ENCODE results near the gene OBSCN.
A peak's percentile ranks its signal among the peaks of the same experiment; 100 is the strongest.

Gene OBSCN

DNA sequence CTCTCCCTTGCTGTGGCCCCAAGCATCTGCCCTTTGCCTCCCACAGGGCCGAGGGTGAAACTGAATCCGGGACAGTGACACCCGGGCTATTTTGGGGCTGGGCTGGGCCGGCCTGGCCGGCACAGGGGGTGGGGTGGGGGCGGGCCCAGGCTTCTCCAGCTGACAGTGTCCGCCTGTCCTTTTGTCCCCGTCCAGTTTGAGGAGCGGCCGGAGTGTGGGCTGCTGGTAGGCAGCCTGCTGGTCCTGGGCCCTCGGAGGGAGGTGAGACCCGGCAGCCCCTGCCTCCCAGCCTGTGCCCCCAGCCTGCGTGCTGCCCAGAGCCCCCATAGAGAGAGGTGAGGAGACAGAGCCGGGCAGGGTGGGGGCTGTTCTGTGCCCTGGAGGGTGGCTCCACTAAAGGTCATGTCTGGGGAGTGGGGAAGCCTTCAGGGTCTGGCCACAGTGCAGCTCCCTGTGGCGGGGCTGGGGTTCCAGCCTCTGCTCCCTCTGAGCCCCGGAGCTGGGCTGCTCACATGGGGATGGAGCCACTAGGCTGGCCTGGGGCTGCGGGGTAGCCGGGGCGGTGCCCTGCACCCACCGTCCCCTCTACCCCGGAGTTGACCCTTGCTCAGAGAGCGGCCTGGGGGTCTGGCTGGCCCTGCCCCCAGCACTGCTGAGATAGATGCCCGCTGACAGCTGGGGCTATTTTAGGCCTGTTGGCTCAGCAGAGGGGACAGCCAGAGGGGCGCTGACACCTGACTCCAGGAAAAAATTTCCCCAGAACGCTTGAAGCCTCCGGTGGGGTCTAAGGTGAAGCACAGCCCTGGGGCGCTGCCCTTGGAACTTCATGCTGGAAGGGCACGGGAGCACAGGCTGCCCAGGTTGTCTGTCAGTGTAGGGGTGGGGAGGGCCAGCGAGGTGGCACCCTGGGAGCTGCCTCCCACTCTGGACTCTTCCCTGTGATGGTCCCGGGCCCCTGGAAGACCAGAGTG, at the start of gene OBSCN:
Gene OBSCN (plus strand): TSS at position 194 of the 971 bp plus-strand sequence. CDS start 3,740 bp downstream, outside the sequence.
- FAIRE-seq: no peak
- DNase-seq (ENCODE audit: insufficient read length, low spot score): no peak

GRCh38 chr1:228158151-228159007, 49.5 kb upstream of the OBSCN start:
- FAIRE-seq: no peak
- DNase-seq (ENCODE audit: insufficient read length, low spot score): no peak

GRCh38 chr1:228159008-228159665, 48.7 kb upstream of the OBSCN start:
- FAIRE-seq (no peak), DNase-seq (ENCODE audit: insufficient read length, low spot score) (no peak)

DNA sequence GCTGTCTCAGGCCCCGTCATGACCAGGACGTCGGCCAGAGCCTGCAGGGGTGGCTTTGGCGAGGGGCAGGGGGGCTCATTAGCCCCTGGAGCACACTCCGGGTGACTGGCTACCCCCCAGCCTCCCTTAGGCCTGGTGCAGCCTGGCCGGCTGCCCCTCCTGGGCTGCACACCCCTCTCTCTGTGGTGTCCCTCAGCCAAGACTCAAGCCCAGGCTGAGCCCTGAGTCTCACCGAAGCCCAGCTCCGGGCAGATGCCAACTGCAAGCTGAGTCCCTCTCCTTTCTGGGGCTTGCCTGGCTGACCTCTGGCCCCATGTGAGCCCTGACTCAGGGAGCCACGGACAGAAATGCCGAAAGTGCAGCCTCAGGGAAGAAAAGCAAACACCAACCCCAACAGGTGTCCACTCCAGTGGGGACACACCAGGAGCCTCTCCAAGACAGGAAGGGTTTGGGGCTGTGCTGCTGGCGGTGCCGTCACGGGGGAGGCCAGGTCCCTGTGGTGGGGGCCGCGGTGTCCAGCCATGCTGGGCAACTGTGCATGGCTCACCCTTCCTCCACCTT, 47.6 kb upstream of the OBSCN start:
- FAIRE-seq: no peak
- no peak for DNase-seq (ENCODE audit: insufficient read length, low spot score)

DNA sequence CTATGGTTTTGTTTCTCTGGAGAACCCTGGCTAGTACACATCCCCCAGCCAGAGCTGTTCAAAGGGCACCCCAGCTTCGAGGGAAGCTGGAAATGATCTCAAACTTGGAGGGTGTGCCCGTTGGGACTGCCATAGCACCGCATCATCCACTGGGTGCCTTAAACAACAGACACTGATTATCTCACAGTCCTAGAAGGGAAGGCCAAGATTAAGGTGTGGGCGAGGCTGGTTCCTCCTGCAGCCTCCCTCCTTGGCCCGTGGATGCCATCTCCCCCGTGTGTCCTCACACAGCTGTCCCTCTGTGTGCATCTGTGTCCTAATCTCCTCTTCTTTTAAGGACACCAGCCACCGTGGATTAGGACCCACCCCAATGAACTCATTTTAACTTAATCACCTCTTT, 46.5 kb upstream of the OBSCN start:
- no peak for FAIRE-seq

GRCh38 chr1:228161866-228162265, 46.0 kb upstream of the OBSCN start:
- DNase-seq (ENCODE audit: insufficient read length, low spot score): no peak
- no peak for FAIRE-seq

More for the DNA sequence above, 46.5 kb upstream of the OBSCN start:
- DNase-seq (ENCODE audit: insufficient read length, low spot score): no peak

- FAIRE-seq: no peak
- DNase-seq (ENCODE audit: insufficient read length, low spot score): no peak
These were observed 45.4 kb upstream of the OBSCN start for GRCh38 chr1:228162286-228163006.

DNA sequence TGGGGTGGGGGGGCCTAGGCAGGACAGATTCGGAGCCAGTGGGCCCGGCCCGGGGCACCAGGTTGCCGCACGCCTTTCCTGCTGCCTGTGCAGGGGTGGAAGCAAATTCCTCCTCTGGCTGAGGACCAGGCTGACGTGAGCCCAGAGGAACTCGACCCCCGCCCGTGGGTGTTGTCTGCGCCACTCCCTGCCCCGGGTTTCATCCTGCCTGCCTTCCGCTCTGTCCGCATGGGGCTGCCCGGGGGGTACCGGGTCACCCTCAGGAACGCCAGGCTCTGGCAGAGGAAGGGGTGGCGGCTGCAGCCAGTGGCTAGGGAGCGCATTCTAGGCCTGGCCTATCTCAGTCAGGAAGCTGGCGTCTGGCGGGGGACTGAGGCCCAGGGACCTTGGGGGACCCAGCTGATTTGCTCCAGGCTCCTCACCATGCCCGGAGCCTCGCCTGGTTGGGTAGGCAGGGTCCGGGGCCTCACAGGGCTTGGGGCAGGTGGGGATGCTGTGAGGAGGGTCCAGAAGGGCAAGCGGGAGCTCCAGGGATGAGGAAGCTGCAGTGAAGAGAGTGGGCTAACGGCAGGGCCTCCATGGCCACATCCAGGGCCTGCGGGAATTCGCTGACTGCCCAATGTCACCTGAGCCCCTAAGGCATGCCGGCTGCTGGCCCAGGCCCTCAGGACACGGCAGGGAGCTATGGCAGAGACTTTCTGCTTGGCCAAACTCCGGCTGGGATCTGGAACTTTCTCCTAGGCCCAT, 44.7 kb upstream of the OBSCN start:
- FAIRE-seq: no peak
- no peak for DNase-seq (ENCODE audit: insufficient read length, low spot score)

- FAIRE-seq: no peak
- DNase-seq (ENCODE audit: insufficient read length, low spot score): no peak
These were observed 43.9 kb upstream of the OBSCN start for GRCh38 chr1:228163776-228164519.

DNA sequence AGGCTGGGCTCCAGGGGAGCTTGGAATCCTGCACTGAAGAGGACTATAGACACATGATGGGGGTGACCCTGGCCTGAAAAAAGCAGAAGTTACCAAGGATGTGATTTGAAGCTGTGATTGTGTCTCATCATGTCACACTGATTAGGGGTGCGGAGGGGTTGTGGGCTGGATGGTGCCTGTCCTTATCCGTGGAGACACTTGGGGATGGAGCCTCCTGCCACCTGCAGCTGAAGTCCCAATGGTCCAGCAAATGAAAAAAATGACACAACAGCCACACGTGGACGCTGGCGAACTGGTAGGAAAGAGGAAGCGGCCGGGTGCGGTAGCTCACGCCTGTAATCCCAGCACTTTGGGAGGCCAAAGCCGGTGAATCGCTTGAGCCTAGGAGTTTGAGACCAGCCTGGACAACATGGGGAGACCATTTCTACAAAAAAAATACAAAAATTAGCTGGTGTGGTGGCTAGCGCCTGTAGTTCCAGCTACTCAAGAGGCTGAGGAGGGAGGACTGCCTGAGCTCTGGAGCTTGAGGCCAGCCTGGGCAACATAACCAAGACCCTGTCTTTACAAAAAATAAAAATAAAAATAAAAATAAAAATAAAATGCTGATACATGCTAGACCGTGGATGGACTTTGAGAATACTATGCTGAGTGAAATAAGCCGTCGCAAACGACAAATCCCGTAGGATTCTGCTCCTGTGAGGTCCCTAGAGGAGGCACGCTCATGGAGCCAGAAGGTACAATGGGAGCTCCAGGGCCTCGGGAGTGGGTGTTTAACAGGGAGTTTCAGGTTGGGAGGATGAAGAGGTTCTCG, 43.1 kb upstream of the OBSCN start:
- FAIRE-seq (no peak), DNase-seq (ENCODE audit: insufficient read length, low spot score) (no peak)

DNA sequence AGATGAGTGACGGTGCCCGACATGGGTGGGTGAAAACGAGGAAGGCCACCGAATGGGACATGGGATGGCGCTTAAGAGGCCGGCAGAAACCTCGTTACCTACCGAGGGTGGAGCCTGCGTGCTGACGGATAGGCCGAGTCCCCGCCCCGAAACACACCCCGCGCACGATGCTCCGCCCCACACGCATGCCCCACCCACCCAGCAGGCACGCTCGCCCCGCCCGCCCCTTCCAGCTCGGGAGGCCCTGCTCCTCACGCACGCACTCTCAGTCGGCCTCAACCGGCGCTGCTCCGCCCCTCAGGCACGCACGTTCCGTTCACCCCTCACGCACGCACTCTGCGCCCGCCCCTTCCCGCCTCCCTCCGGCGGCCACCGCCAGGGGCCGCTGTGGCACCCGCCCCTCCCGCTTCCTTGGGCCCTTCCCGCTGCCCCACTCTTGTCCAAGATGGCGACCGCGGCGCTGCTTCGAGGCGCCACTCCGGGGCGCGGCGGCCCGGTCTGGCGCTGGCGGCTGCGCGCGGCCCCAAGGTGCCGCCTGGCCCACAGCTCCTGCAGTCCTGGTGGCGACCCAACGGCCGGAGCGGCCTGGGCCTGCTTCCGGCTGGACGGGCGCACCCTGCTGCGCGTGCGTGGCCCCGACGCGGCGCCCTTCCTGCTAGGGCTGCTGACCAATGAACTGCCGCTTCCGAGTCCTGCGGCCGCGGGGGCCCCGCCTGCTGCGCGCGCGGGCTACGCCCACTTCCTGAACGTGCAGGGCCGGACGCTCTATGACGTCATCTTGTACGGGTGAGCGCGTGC, 42.3 kb upstream of the OBSCN start, which contains the start of gene IBA57:
Gene IBA57 (plus strand): TSS at position 433 of the 798 bp plus-strand sequence. CDS start 13 bp downstream, at position 446.
- FAIRE-seq: peak; percentile 93
- DNase-seq (ENCODE audit: insufficient read length, low spot score): peak; percentile 97

DNA sequence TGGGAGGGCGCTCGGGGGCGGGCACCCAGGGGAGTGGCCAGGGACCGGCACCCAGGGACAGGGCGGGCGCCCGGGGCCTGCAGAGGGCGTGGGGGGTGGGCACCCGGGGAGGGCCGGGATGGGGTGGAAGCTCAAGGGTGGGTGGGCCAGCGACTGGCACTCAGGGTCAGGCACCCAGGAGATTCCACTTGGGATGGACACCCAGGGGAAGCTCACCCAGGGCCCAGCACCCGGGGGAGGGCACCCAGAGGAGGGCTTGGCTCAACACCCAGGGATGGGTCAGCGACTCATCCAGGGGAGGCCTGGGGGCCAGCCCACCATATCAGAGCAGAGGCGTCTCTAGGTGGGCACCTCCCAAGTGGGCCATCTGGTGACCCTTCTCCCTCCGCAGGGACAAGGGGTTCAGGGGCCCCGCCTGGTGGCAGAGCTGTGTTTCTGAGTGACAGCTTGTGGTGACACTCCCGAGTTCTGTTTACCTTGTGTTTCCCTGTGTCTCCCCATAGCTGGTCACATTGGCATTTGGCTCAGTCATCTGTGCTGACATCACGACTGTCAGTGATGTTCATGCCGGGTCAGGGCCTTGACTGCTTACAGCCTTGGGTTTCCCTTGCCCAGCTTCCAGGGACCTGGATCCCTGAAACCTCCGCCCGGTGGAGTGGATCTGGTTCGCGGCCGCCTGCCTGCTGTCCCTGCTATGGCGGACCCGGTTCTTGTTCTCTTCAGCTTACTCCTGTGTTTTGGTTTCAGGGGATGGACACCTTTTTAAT, 41.5 kb upstream of the OBSCN start:
- FAIRE-seq: peak; percentile 75

DNA sequence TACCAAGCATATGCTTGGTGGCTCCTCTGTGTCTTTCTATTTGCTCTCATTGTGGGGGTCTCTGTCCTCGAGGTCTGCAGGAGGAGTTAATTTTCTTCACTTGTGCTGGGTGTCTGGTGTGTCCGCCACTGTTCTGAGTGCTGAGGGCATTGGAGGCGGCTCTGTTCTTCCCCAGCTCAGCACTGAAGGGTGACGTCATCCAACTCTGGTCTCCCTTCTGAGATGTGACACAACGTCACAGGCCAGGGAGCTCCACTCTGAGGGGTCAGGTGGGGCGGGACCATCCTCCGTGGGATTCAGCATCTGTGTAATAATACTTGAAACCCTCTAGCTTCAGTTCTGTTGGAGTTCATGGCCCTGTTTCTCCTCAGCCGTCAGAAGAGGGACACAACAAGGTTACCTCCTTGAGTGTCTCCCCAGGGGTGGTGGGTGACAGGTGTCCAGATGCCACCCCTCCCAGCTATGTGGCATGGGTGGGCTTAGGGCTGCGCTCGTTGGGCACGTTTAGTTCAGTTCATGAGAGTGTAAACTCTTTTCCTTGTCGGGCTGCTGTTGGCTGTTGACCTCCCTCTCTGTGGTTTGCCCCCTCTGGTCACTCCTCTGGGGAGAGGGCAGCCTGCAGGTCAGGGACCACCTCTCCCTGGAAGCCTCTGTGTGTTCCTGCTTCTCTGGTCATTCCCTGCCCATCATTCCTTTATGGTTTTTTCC, 39.1 kb upstream of the OBSCN start:
- no peak for DNase-seq (ENCODE audit: insufficient read length, low spot score)
- FAIRE-seq: no peak

More for the DNA sequence above, 41.5 kb upstream of the OBSCN start:
- peak; percentile 40 for DNase-seq (ENCODE audit: insufficient read length, low spot score)

DNA sequence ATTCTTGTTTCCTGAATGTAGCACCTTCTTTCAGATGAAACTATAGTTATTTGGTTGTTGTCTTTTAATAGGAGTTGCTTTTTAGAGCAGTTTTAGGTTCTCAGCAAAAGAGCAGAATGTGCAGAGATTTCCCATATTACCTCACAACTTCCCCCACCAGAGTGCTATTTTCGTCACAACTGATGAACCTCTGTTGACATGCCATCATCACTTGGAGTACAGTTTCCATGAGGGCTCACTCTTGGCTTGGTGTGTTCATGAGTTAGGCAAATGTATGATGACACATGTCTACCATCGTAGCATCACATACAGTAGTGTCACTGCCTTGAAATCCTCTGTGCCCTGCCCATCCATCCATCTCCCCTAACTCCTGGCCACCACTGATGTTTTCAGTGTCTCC, 38.5 kb upstream of the OBSCN start:
- DNase-seq (ENCODE audit: insufficient read length, low spot score) (no peak), FAIRE-seq (no peak)

GRCh38 chr1:228170666-228171065, 37.2 kb upstream of the OBSCN start:
- FAIRE-seq (no peak), DNase-seq (ENCODE audit: insufficient read length, low spot score) (no peak)

Data from GM19239 (cell line).